Measurements from ENCODE around the gene PLA2G2F. TPM values are rescaled to one million over a fixed set of nuclear protein-coding genes. Genes with fewer than 3 reads are reported as not detected.

Gene PLA2G2F
- total RNA-seq, 4 donors from 2014 or later = not detected

GRCh38 chr1:20141466-20141865, 2.3 kb downstream of the PLA2G2F start:
- Histone ChIP-seq H3K9me3 (no peaks in the 10 kb centered on the region), H3K4me3 (replicated peaks in 1 of 3) (no peak overlapping the region), H3K4me1 (no peaks in the 10 kb centered on the region), H3K27me3 (no peaks in the 10 kb centered on the region), H3K27ac (no peak overlapping the region), H3K36me3 (no peaks in the 10 kb centered on the region)
- WGBS, 2 donors = 86 to 95% methylated on average over 6 to 7 of the region's 7 CpGs
- TF ChIP-seq CTCF (IDR thresholded peaks at IDR 0.05) (no peak), POLR2A (IDR thresholded peaks at IDR 0.05) (no peak)
- intact Hi-C loops (cut with DNase I) = no loop called here
- DNase-seq = no peak

GRCh38 chr1:20142001-20142710, 3.0 kb downstream of the PLA2G2F start:
- Histone ChIP-seq H3K4me3 (replicated peaks in 1 of 3) (no peak overlapping the region), H3K4me1 (no peaks in the 10 kb centered on the region), H3K27me3 (no peaks in the 10 kb centered on the region), H3K36me3 (no peaks in the 10 kb centered on the region), H3K27ac (no peak overlapping the region), H3K9me3 (no peaks in the 10 kb centered on the region)
- no peak for DNase-seq
- intact Hi-C loops (cut with DNase I) = no loop called here
- TF ChIP-seq POLR2A (IDR thresholded peaks at IDR 0.05) = no peak
- no peak for TF ChIP-seq CTCF (IDR thresholded peaks at IDR 0.05)
- WGBS, 2 donors = 81 to 86% methylated on average over 10 to 13 of the region's 13 CpGs

- 92 to 94% methylated on average over 8 of the region's 8 CpGs for WGBS, 2 donors
- H3K27me3 ChIP-seq = no peaks in the 10 kb centered on the region
- no peak for DNase-seq
Measured at GRCh38 chr1:20143318-20143717, 4.2 kb downstream of the PLA2G2F start.

GRCh38 chr1:20143734-20144565, 4.8 kb downstream of the PLA2G2F start:
- Histone ChIP-seq H3K27ac (no peak overlapping the region), H3K27me3 (no peaks in the 10 kb centered on the region), H3K9me3 (no peaks in the 10 kb centered on the region), H3K4me1 (no peaks in the 10 kb centered on the region), H3K36me3 (no peaks in the 10 kb centered on the region), H3K4me3 (replicated peaks in 1 of 3) (no peak overlapping the region)
- TF ChIP-seq CTCF (IDR thresholded peaks at IDR 0.05) (no peak), POLR2A (IDR thresholded peaks at IDR 0.05) (no peak)
- intact Hi-C loops (cut with DNase I) = no loop called here
- DNase-seq = no peak
- 63 to 69% methylated on average over 13 of the region's 13 CpGs for WGBS, 2 donors

More at GRCh38 chr1:20143318-20143717, 4.2 kb downstream of the PLA2G2F start:
- TF ChIP-seq CTCF (IDR thresholded peaks at IDR 0.05) (no peak), POLR2A (IDR thresholded peaks at IDR 0.05) (no peak)
- Histone ChIP-seq H3K9me3 (no peaks in the 10 kb centered on the region), H3K4me1 (no peaks in the 10 kb centered on the region), H3K4me3 (replicated peaks in 1 of 3) (no peak overlapping the region), H3K27ac (no peak overlapping the region), H3K36me3 (no peaks in the 10 kb centered on the region)
- intact Hi-C loops (cut with DNase I) = no loop called here
